A549 (cell line): ENCODE measurements around the gene C19orf73.

Experiments used
- E2F6 ChIP-seq: IDR thresholded peaks from 2 replicates; pipeline ENCODE4 v1.6.1; 2012; ENCODE audit warnings: low read depth, borderline replicate concordance
- NPAS2 ChIP-seq: fragments of 250-450 bp; sonication (Bioruptor Pico); IDR thresholded peaks from 2 replicates; pipeline ENCODE4 v1.8.0; 2022; ENCODE audit warnings: mild to moderate bottlenecking, moderate library complexity, borderline replicate concordance

GRCh38 chr19:49125025-49125731, 6.2 kb upstream of the C19orf73 start:
- TF ChIP-seq E2F6: no peak
- TF ChIP-seq NPAS2 (CRISPR knock-in tag): no peak
